HG02973 (cell line): Measurements from ENCODE around the gene KRI1.
"Not testable (repeated sequence)": the region's sequence is repeated elsewhere in the genome, so short reads cannot be mapped to it uniquely, and the experiment has no call there.

Experiments
- ATAC-seq: cut with Tn5 transposase; IDR thresholded peaks from one replicate; pipeline ENCODE4 v1.9.1; 2021; ENCODE audit warnings: moderate library complexity; ENCODE audit not compliant: unreplicated experiment

The KRI1 gene

GRCh38 chr19:10575011-10575716 is 9.4 kb upstream of the KRI1 start:
- ATAC-seq: no peak

- ATAC-seq: no peak
These were observed 8.7 kb upstream of the KRI1 start for GRCh38 chr19:10574462-10574861.

- ATAC-seq: not testable (repeated sequence)
These were observed 8.0 kb upstream of the KRI1 start for GRCh38 chr19:10573793-10574192.

GRCh38 chr19:10568826-10569651 is 3.2 kb upstream of the KRI1 start, which contains the start of gene CDKN2D:
TSS of gene CDKN2D (minus strand) at chr19:10568979. CDS start at chr19:10568653, 326 bp downstream.
- ATAC-seq: peak; percentile 56

- ATAC-seq: peak; percentile 2
These were observed 2.4 kb upstream of the KRI1 start for GRCh38 chr19:10568062-10568825.

- ATAC-seq: no peak
These were observed 1.8 kb upstream of the KRI1 start for GRCh38 chr19:10567656-10568055.

GRCh38 chr19:10566658-10567410 is 1.0 kb upstream of the KRI1 start:
- no peak for ATAC-seq

- ATAC-seq: no peak
These were observed 523 bp upstream of the KRI1 start for GRCh38 chr19:10566408-10566657.

GRCh38 chr19:10565028-10565566 is 713 bp downstream of the KRI1 start:
- ATAC-seq: no peak

GRCh38 chr19:10562609-10563008 is 3.2 kb downstream of the KRI1 start:
- no peak for ATAC-seq

GRCh38 chr19:10560154-10560553 is 5.7 kb downstream of the KRI1 start:
- no peak for ATAC-seq

- ATAC-seq: no peak
These were observed 8.1 kb downstream of the KRI1 start for GRCh38 chr19:10557603-10558197.

GRCh38 chr19:10555610-10555973 is 10.2 kb downstream of the KRI1 start:
- no peak for ATAC-seq

- no peak for ATAC-seq
These were observed 10.8 kb downstream of the KRI1 start for GRCh38 chr19:10554760-10555609.

- ATAC-seq: peak; percentile 54
These were observed 11.8 kb downstream of the KRI1 start for GRCh38 chr19:10553943-10554381.

- no peak for ATAC-seq
These were observed 12.6 kb downstream of the KRI1 start for GRCh38 chr19:10553087-10553667.

GRCh38 chr19:10552510-10553053 is 13.2 kb downstream of the KRI1 start:
- no peak for ATAC-seq

GRCh38 chr19:10551698-10552301 is 14.0 kb downstream of the KRI1 start:
- ATAC-seq: no peak
